ENCODE data around the gene MLN.
A peak's percentile ranks its signal among the peaks of the same experiment; 100 is the strongest.

MLN gene

GRCh38 chr6:33771146-33772081 is 32.4 kb downstream of the MLN start:
- DNase-seq (ENCODE audit: low read depth): peak; percentile 81

- no peak for DNase-seq (ENCODE audit: low read depth)
These were observed 33.0 kb downstream of the MLN start for GRCh38 chr6:33770833-33771145.

GRCh38 chr6:33770124-33770832 is 33.5 kb downstream of the MLN start:
- no peak for DNase-seq (ENCODE audit: low read depth)

GRCh38 chr6:33769248-33769821 is 34.5 kb downstream of the MLN start:
- no peak for DNase-seq (ENCODE audit: low read depth)

GRCh38 chr6:33768644-33769120 is 35.1 kb downstream of the MLN start:
- DNase-seq (ENCODE audit: low read depth): no peak

- DNase-seq (ENCODE audit: low read depth): no peak
These were observed 36.6 kb downstream of the MLN start for GRCh38 chr6:33766921-33767907.

- no peak for DNase-seq (ENCODE audit: low read depth)
These were observed 38.4 kb downstream of the MLN start for GRCh38 chr6:33765368-33765767.

GRCh38 chr6:33764036-33764435 is 39.8 kb downstream of the MLN start:
- DNase-seq (ENCODE audit: low read depth): no peak

- DNase-seq (ENCODE audit: low read depth): no peak
These were observed 40.3 kb downstream of the MLN start for GRCh38 chr6:33763483-33763882.

- DNase-seq (ENCODE audit: low read depth): no peak
These were observed 41.1 kb downstream of the MLN start for GRCh38 chr6:33762713-33763112.

GRCh38 chr6:33761922-33762629 is 41.7 kb downstream of the MLN start:
- DNase-seq (ENCODE audit: low read depth): no peak

GRCh38 chr6:33761581-33761921 is 42.3 kb downstream of the MLN start:
- DNase-seq (ENCODE audit: low read depth): no peak

GRCh38 chr6:33759887-33760629 is 43.7 kb downstream of the MLN start:
- no peak for DNase-seq (ENCODE audit: low read depth)

- no peak for DNase-seq (ENCODE audit: low read depth)
These were observed 45.0 kb downstream of the MLN start for GRCh38 chr6:33758815-33759216.

GRCh38 chr6:33757906-33758305 is 45.9 kb downstream of the MLN start:
- no peak for DNase-seq (ENCODE audit: low read depth)

GRCh38 chr6:33757113-33757512 is 46.7 kb downstream of the MLN start:
- no peak for DNase-seq (ENCODE audit: low read depth)

- no peak for DNase-seq (ENCODE audit: low read depth)
These were observed 47.4 kb downstream of the MLN start for GRCh38 chr6:33756211-33756954.

- no peak for DNase-seq (ENCODE audit: low read depth)
These were observed 48.5 kb downstream of the MLN start for GRCh38 chr6:33755070-33755869.

GRCh38 chr6:33754222-33754621 is 49.6 kb downstream of the MLN start:
- DNase-seq (ENCODE audit: low read depth): no peak
